ENCODE data around the gene SLC35G1.

- TF ChIP-seq NFYB (CRISPR knock-in tag; conservative IDR thresholded peaks at IDR 0.05; ENCODE audit: low read depth), result no peak
- TF ChIP-seq, protein P1, sequence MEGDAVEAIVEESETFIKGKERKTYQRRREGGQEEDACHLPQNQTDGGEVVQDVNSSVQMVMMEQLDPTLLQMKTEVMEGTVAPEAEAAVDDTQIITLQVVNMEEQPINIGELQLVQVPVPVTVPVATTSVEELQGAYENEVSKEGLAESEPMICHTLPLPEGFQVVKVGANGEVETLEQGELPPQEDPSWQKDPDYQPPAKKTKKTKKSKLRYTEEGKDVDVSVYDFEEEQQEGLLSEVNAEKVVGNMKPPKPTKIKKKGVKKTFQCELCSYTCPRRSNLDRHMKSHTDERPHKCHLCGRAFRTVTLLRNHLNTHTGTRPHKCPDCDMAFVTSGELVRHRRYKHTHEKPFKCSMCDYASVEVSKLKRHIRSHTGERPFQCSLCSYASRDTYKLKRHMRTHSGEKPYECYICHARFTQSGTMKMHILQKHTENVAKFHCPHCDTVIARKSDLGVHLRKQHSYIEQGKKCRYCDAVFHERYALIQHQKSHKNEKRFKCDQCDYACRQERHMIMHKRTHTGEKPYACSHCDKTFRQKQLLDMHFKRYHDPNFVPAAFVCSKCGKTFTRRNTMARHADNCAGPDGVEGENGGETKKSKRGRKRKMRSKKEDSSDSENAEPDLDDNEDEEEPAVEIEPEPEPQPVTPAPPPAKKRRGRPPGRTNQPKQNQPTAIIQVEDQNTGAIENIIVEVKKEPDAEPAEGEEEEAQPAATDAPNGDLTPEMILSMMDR (IDR thresholded peaks at IDR 0.05), result no peak; the same call in 1 of the 2 replicates
- no peak for TF ChIP-seq ESRRA (CRISPR knock-in tag; IDR thresholded peaks at IDR 0.05; ENCODE audit: borderline replicate concordance)
- TF ChIP-seq NR3C1 (CRISPR knock-in tag; conservative IDR thresholded peaks at IDR 0.05; ENCODE audit: low read depth), result no peak
- TF ChIP-seq, protein P2, sequence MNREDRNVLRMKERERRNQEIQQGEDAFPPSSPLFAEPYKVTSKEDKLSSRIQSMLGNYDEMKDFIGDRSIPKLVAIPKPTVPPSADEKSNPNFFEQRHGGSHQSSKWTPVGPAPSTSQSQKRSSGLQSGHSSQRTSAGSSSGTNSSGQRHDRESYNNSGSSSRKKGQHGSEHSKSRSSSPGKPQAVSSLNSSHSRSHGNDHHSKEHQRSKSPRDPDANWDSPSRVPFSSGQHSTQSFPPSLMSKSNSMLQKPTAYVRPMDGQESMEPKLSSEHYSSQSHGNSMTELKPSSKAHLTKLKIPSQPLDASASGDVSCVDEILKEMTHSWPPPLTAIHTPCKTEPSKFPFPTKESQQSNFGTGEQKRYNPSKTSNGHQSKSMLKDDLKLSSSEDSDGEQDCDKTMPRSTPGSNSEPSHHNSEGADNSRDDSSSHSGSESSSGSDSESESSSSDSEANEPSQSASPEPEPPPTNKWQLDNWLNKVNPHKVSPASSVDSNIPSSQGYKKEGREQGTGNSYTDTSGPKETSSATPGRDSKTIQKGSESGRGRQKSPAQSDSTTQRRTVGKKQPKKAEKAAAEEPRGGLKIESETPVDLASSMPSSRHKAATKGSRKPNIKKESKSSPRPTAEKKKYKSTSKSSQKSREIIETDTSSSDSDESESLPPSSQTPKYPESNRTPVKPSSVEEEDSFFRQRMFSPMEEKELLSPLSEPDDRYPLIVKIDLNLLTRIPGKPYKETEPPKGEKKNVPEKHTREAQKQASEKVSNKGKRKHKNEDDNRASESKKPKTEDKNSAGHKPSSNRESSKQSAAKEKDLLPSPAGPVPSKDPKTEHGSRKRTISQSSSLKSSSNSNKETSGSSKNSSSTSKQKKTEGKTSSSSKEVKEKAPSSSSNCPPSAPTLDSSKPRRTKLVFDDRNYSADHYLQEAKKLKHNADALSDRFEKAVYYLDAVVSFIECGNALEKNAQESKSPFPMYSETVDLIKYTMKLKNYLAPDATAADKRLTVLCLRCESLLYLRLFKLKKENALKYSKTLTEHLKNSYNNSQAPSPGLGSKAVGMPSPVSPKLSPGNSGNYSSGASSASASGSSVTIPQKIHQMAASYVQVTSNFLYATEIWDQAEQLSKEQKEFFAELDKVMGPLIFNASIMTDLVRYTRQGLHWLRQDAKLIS (CRISPR knock-in tag; IDR thresholded peaks at IDR 0.05; ENCODE audit: borderline replicate concordance), result no peak
- no peak for TF ChIP-seq ZNF121 (CRISPR knock-in tag; IDR thresholded peaks at IDR 0.05)
- TF ChIP-seq, protein P3, sequence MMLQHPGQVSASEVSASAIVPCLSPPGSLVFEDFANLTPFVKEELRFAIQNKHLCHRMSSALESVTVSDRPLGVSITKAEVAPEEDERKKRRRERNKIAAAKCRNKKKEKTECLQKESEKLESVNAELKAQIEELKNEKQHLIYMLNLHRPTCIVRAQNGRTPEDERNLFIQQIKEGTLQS (CRISPR knock-in tag; conservative IDR thresholded peaks at IDR 0.05), result no peak
- no peak for TF ChIP-seq MAX (CRISPR knock-in tag; IDR thresholded peaks at IDR 0.05)
- TF ChIP-seq MLX (CRISPR knock-in tag; IDR thresholded peaks at IDR 0.05), result no peak
Measured at GRCh38 chr10:93921338-93921737, 27.6 kb downstream of the SLC35G1 start.

Data from WTC11 (cell line).